Activated CD4-positive, alpha-beta T cell treated with anti-CD3 and anti-CD28 coated beads, Interleukin-2, amount 10 ng/mL, durations not matched to agents 7 days and 5 days (primary cell): ENCODE results near the gene OR56A1. TPM values are rescaled to one million over a fixed set of nuclear protein-coding genes. Genes with fewer than 3 reads are reported as not detected.

Source experiments
- CTCF ChIA-PET: fragments of 350-600 bp; sonication (Branson Sonifier 250); formaldehyde crosslinking; loops from one replicate; lab custom pipeline; 2021; ENCODE audit warnings: antibody characterized with exemption; lab: Charles Lee
- POLR2A ChIA-PET: fragments of 350-600 bp; sonication (Branson Sonifier 250); formaldehyde crosslinking; loops from one replicate; lab custom pipeline; 2021; ENCODE audit warnings: antibody characterized with exemption; lab: Charles Lee
- DNase-seq: peaks from one replicate; pipeline ENCODE4 v3.0.0-alpha.2; 2020
- H3K27ac Mint-ChIP-seq: one replicate; pipeline ENCODE4 v1.8.0; 2021; ENCODE audit warnings: mild to moderate bottlenecking, moderate library complexity, mixed read lengths
- H3K27me3 Mint-ChIP-seq: one replicate; pipeline ENCODE4 v1.8.0; 2021; ENCODE audit warnings: mixed read lengths
- H3K36me3 Mint-ChIP-seq: one replicate; pipeline ENCODE4 v1.8.0; 2021; ENCODE audit warnings: low read depth, mixed read lengths
- H3K4me1 Mint-ChIP-seq: one replicate; pipeline ENCODE4 v1.8.0; 2021; ENCODE audit warnings: mixed read lengths
- H3K4me3 Mint-ChIP-seq: one replicate; pipeline ENCODE4 v1.8.0; 2021; ENCODE audit warnings: mild to moderate bottlenecking, moderate library complexity, mixed read lengths
- H3K9me3 Mint-ChIP-seq: one replicate; pipeline ENCODE4 v1.8.0; 2021; ENCODE audit warnings: mixed read lengths
- total RNA-seq, 2 experiments: library from RNA; stranded (reverse); gene quantifications; one replicate each; pipeline ENCODE4 v1.2.3, GENCODE V29; 2021

The OR56A1 gene
- total RNA-seq, 2 experiments from 2014 or later, result not detected

DNA sequence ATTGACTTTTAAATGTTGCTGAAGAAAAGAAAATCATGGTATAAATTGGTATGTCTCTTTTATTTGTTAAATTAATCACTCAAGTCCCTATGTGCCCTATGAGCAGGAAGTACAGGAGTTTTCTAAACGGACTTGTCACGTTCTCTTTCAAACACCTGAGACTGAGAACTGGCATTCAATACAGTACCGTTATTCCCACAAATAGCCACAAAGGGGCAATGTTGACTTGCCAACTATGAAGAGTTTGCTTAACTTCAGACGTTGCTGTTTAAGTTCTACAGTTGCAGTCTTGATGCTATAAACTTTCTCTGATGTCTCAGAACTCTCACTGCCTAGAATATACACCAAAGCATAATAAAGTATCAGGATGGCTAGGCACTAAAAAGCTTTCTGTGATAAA lies 7.6 kb downstream of the OR56A1 start:
- POLR2A ChIA-PET, result no interaction called here
- Mint-ChIP-seq H3K9me3 (no peaks in the 10 kb centered on the region), H3K4me1 (no peaks in the 10 kb centered on the region), H3K27me3 (peaks cover 40% of the 10 kb centered on the region), H3K4me3 (no peak overlapping the region), H3K27ac (no peak overlapping the region), H3K36me3 (no peaks in the 10 kb centered on the region)
- peak; percentile 26 for DNase-seq
- CTCF ChIA-PET, result interaction anchor here (0.6 kb wide), 1 partner anchor 350 kb away, joined by 3 read pairs; no protein-coding TSS in a partner anchor

DNA sequence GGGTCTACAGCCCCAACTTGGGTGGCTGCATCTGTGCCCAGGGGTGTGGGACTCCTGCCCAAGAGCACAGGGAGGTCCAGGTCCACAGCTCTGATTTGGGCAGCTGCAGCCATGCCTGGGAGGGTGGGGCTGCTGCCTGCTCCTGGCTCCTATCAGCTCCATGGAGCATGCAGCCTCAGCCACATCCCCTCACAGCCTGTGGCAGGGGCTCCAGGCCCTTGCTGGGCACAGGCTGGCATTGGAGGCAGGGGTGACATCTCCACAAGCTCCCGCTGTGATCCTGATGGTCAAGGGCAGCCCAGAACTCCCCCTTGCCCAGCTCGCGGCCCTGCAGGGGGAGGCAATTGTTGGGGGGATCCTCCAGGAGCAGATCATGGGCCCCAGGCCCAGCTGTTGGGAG lies 17.5 kb downstream of the OR56A1 start:
- CTCF ChIA-PET, result interaction anchor here (1.1 kb wide), 1 partner anchor 338 kb away, joined by 3 read pairs; no protein-coding TSS in a partner anchor
- H3K9me3 Mint-ChIP-seq, result peaks cover 4% of the 10 kb centered on the region
- no peak overlapping the region for H3K4me3 Mint-ChIP-seq
- no peak overlapping the region for H3K27ac Mint-ChIP-seq
- H3K27me3 Mint-ChIP-seq, result peaks cover 14% of the 10 kb centered on the region
- no peaks in the 10 kb centered on the region for H3K4me1 Mint-ChIP-seq
- no peak for DNase-seq
- no peaks in the 10 kb centered on the region for H3K36me3 Mint-ChIP-seq
- POLR2A ChIA-PET, result no interaction called here

DNA sequence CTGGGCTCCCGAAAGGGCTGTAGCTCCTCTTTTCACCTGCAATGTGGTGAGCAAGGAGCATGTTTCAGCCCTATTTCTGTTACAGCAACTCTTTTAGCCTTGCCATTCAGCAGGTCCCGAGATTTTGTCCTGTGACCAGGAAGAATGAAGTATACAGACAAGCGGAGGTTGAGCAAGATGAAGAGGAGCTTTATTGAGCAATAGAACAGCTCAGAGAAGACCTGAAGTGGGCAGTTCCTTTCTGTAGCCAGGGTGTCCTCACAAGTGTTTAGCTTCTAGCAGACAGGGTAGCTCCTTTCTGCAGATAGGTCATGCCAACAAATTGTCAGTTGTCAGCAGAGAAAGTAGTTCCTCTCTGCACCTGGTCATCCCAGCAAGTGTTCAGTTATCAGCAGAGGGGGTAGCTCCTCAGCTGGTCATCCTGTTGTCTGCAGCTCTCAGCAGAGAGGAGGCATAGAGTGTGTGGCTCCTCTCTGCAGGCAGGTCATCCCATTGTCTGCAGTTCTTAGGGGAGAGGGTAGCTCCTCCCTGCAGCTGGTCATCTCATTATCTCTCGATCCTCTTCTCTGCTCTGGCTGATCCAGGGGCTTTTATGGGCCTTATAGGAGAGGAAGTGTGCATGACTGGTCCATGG lies 18.4 kb downstream of the OR56A1 start:
- POLR2A ChIA-PET, result no interaction called here
- no peak overlapping the region for H3K4me3 Mint-ChIP-seq
- H3K9me3 Mint-ChIP-seq, result peaks cover 4% of the 10 kb centered on the region
- H3K27ac Mint-ChIP-seq, result no peak overlapping the region
- DNase-seq, result no peak
- H3K4me1 Mint-ChIP-seq, result no peaks in the 10 kb centered on the region
- CTCF ChIA-PET, result interaction anchor here (0.8 kb wide), 1 partner anchor 40 kb away, joined by 3 read pairs; no protein-coding TSS in a partner anchor
- peaks cover 14% of the 10 kb centered on the region for H3K27me3 Mint-ChIP-seq
- no peaks in the 10 kb centered on the region for H3K36me3 Mint-ChIP-seq

DNA sequence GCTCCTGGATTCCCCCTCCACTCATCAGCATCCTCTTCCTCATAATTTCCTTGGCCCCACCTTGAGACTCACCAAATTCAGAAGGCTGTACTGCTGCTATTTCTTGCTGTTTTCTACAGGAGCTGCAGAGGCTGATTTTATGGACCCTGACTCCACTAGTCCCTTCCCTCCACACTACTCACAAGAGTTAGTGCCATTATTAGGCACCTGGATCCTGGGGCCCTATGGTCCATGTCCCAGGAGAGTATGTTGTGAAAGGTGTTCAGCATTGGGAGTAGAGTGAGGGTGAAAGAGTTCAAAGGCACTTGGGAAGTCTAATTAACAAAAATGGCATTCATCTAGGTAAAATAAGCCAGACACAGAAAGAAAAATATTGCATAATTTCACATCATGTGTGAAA lies 23.7 kb downstream of the OR56A1 start, which contains the start of gene OR56A4:
Gene OR56A4 (minus strand): TSS at position 101 of the 400 bp plus-strand sequence. CDS start 3,954 bp downstream, outside the sequence.
- Mint-ChIP-seq H3K36me3 (no peaks in the 10 kb centered on the region), H3K27ac (no peak within 1 kb of the TSS), H3K4me3 (no peak within 1 kb of the TSS), H3K9me3 (no peaks in the 10 kb centered on the region), H3K4me1 (no peaks in the 10 kb centered on the region), H3K27me3 (peaks cover 17% of the 10 kb centered on the region)
- no peak for DNase-seq
- CTCF ChIA-PET, result no interaction called here
- POLR2A ChIA-PET, result no interaction called here

DNA sequence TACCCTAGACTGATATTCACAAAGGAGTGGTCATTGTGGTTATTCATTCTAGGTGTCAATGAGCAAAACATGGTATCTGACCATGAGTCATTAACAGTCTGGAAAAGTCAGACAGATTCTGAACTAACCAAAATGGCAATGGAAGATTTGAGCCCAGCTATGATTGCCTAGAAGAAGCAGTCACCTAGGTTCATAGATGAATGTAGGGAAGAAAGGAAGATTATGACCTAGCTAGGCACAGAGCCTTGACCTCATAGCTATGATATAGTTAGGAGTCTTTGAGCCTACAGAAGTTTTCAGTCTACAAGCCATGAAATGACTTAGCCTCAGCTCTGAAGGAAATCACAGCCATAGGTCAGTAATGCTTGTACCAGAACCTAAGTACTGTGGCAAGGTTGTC lies 24.2 kb downstream of the OR56A1 start:
- ChIA-PET CTCF (no interaction called here), POLR2A (no interaction called here)
- Mint-ChIP-seq H3K27me3 (peaks cover 18% of the 10 kb centered on the region), H3K27ac (no peak overlapping the region), H3K4me1 (no peaks in the 10 kb centered on the region), H3K36me3 (no peaks in the 10 kb centered on the region), H3K9me3 (no peaks in the 10 kb centered on the region), H3K4me3 (no peak overlapping the region)
- no peak for DNase-seq

DNA sequence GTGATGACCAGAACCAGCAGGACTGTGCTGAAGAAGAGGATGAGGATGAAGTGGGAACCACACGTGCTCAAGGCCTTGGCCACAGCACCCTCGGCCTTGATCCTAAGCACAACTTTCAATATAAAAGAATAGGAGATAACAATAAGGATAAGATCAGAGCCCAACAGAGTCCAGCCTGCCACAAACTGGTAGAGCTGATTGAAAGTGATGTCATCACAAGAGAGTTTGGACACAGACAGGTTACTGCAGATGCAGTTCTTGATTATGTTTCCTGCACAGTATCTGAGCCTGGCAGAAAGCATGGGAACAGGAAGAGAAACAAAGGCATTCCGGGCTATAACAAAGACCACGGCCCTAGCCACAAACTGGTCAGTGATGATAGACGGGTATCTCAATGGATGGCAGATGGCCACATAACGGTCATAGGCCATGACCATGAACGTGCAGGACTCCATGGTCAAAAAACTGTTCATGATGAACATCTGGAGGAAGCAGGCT lies 28.3 kb downstream of the OR56A1 start:
- H3K4me3 Mint-ChIP-seq, result no peak overlapping the region
- CTCF ChIA-PET, result no interaction called here

DNA sequence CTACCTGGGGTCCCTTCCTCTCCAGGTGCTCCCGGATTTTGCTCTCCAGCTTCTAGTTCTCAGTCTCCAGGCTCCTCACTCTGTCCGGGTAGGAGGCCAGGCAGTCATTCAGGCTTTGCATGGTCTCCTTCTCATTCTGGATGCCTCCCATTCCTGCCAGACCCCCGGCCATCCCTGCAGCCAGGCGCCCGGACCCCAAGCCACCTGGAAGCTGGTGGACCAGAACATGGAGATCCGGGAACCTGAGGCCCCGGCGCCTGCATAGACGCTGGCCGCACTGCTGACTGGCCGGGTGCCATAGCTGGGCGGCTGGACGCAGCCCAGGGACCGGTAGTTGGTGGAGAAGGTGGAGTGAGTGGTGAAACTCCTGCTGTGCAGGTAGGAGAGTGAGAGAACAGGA lies 35.8 kb downstream of the OR56A1 start:
- no peaks in the 10 kb centered on the region for H3K9me3 Mint-ChIP-seq
- POLR2A ChIA-PET, result no interaction called here
- H3K27me3 Mint-ChIP-seq, result peaks cover 8% of the 10 kb centered on the region
- CTCF ChIA-PET, result no interaction called here
- no peaks in the 10 kb centered on the region for H3K4me1 Mint-ChIP-seq
- no peak for DNase-seq
- H3K36me3 Mint-ChIP-seq, result no peaks in the 10 kb centered on the region
- H3K27ac Mint-ChIP-seq, result no peak overlapping the region
- no peak overlapping the region for H3K4me3 Mint-ChIP-seq

More for the DNA sequence above, 28.3 kb downstream of the OR56A1 start:
- H3K27me3 Mint-ChIP-seq, result peaks cover 16% of the 10 kb centered on the region
- no peaks in the 10 kb centered on the region for H3K4me1 Mint-ChIP-seq
- no peaks in the 10 kb centered on the region for H3K9me3 Mint-ChIP-seq
- H3K36me3 Mint-ChIP-seq, result no peaks in the 10 kb centered on the region
- no peak for DNase-seq
- POLR2A ChIA-PET, result no interaction called here
- no peak overlapping the region for H3K27ac Mint-ChIP-seq

DNA sequence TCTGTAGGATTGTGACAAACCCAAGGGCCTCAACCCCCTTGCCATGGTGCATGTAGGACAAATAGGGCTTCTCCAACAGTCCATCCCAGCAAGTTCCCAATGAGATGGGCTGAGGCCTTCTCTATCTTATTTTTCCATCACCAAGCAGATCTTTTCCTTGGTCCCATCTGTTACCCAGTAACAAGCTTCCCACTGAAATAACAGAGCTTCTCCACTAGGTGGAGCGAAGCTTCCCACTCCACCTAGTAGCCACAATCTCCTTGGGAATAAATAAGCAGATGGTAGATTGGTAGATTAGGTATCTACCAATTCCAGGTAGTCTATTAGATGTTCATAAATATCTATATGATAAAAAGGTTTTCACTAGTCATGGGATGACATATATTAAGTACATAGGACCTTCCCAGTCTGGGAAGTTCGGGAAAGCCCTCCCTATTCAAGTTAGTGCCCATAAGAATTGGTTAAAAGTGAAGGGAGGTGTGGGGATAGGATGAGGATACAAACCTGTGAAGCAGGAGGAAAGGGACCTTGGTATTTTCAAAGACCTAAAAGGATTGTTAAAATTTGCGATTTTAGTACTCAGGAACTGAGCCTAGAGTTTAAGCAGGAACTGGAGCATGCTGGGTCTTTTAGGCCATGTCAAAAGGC lies 37.8 kb downstream of the OR56A1 start:
- Mint-ChIP-seq H3K27ac (no peak overlapping the region), H3K36me3 (no peaks in the 10 kb centered on the region), H3K27me3 (peaks cover 6% of the 10 kb centered on the region), H3K4me1 (no peaks in the 10 kb centered on the region), H3K4me3 (no peak overlapping the region), H3K9me3 (no peaks in the 10 kb centered on the region)
- no peak for DNase-seq
- ChIA-PET CTCF (no interaction called here), POLR2A (no interaction called here)

DNA sequence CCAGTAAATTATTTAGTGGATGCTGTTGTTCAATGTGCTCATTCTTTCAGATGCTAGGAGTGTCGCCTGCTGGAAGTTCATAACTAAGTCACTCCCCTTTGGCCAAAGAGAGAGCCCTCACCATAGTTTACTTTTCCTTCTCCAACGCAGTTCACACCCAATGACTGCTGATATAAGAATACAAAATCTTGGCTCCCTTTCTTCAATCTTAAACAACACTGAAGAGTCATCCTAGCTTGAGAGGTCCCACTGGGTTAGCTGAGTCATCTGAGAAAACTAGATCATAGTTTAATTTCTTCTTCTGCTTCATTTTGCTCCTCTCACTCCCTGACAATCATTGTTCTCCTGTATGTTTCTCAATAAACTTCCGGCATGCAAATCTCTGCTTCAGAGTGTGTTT lies 38.4 kb downstream of the OR56A1 start:
- DNase-seq, result no peak
- Mint-ChIP-seq H3K4me1 (no peaks in the 10 kb centered on the region), H3K9me3 (no peaks in the 10 kb centered on the region), H3K27ac (no peak overlapping the region), H3K4me3 (no peak overlapping the region), H3K36me3 (no peaks in the 10 kb centered on the region), H3K27me3 (peaks cover 8% of the 10 kb centered on the region)
- CTCF ChIA-PET, result no interaction called here
- POLR2A ChIA-PET, result no interaction called here

DNA sequence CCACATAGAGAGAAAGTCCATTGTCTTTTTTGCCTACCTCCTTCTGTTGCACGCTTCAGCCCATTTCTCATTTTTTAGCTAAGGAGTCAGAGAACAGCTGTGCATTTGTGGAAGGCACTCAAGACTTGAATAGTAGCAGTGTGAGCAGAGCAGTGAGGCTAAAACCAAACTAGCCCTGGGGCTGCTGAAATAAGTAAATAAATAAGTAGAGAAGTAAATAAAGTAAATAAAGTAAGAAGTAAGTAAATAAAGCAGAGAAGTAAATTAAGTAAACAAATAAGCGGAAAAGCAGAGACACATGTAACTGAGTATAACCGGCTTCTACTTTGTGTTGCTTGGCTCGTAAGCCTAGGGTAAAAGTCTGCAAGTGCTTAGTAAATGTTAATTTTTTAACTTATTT lies 41.4 kb downstream of the OR56A1 start:
- CTCF ChIA-PET, result no interaction called here

DNA sequence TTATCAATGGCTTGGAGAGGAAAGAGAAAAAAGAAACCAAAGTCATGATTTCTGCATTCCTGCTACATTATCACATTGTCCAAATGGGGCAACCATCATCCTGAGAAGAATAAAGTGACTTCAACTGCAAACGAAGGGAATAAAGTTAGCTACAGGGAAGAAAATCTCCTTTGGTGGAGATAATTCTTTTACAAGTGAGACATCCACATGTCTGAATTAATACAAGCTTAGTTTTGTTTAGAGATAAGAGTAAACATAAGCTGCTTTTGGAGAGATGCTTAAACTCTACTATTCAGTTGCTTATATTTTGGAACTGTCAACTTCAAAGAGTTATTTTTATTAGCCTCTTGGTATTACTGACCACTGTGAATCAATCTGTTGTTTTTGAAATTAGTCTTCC lies 43.7 kb downstream of the OR56A1 start, which contains the start of gene OR52L1:
Gene OR52L1 (minus strand): TSS at position 101 of the 400 bp plus-strand sequence. CDS start 55 bp downstream, at position 46.
- H3K27ac Mint-ChIP-seq, result no peak within 1 kb of the TSS
- no peak for DNase-seq
- POLR2A ChIA-PET, result no interaction called here
- CTCF ChIA-PET, result no interaction called here
- no peaks in the 10 kb centered on the region for H3K9me3 Mint-ChIP-seq
- H3K4me3 Mint-ChIP-seq, result no peak within 1 kb of the TSS
- no peaks in the 10 kb centered on the region for H3K4me1 Mint-ChIP-seq
- no peaks in the 10 kb centered on the region for H3K36me3 Mint-ChIP-seq
- peaks cover 12% of the 10 kb centered on the region for H3K27me3 Mint-ChIP-seq

More for the DNA sequence above, 41.4 kb downstream of the OR56A1 start:
- H3K27ac Mint-ChIP-seq, result no peak overlapping the region
- no peaks in the 10 kb centered on the region for H3K36me3 Mint-ChIP-seq
- H3K4me3 Mint-ChIP-seq, result no peak overlapping the region
- no peak for DNase-seq
- POLR2A ChIA-PET, result no interaction called here
- H3K27me3 Mint-ChIP-seq, result peaks cover 9% of the 10 kb centered on the region
- H3K4me1 Mint-ChIP-seq, result no peaks in the 10 kb centered on the region
- no peaks in the 10 kb centered on the region for H3K9me3 Mint-ChIP-seq

DNA sequence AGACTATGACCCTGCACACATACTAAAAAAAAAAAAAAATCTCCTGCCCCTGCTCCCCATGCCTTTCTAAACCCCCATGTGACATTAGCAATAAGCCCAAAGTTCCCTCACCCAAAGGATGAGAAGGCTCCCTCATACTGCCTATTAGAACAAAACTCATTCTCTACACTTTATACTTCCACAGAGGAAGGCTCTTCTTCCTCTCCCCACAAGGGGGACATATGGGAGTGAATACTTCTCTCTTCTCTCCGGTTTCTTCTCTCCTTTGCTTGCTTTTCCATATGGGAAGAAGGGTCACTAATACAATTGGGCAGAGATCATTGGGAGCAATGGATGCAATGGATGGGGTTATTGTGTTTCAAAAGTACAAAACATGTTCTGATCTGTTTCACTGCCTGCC lies 47.1 kb downstream of the OR56A1 start:
- H3K27ac Mint-ChIP-seq, result no peak overlapping the region
- H3K4me1 Mint-ChIP-seq, result no peaks in the 10 kb centered on the region
- no peaks in the 10 kb centered on the region for H3K9me3 Mint-ChIP-seq
- ChIA-PET POLR2A (interaction anchor here (0.6 kb wide), 1 partner anchor 28 kb away, joined by 4 read pairs; no protein-coding TSS in a partner anchor), CTCF (no interaction called here)
- no peak for DNase-seq
- no peaks in the 10 kb centered on the region for H3K36me3 Mint-ChIP-seq
- no peak overlapping the region for H3K4me3 Mint-ChIP-seq
- H3K27me3 Mint-ChIP-seq, result peaks cover 8% of the 10 kb centered on the region

DNA sequence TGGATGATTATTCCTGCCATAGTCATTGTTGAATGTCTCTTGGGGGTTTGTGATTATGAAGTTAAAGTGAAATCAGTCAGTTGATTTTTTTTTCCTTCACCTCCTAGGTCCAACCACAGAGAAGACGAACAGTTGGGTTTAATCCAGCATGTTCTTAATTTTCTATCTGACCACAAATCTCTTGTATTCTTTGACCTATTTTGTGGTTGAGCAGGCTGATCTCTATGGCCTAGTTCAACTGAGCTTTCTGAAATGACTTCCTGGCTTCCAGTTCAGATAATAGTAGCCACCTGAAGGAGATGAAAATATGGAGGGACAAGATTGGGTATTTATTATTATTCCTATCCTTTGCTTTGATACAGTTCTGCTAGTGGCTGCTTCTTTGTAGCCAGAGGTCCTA lies 57.0 kb downstream of the OR56A1 start:
- Mint-ChIP-seq H3K9me3 (no peaks in the 10 kb centered on the region), H3K27ac (no peak overlapping the region), H3K4me1 (no peaks in the 10 kb centered on the region), H3K36me3 (no peaks in the 10 kb centered on the region), H3K4me3 (no peak overlapping the region), H3K27me3 (peaks cover 12% of the 10 kb centered on the region)
- no peak for DNase-seq
- ChIA-PET CTCF (interaction anchor here (0.8 kb wide), 1 partner anchor 15 kb away, joined by 3 read pairs; no protein-coding TSS in a partner anchor), POLR2A (no interaction called here)
